H1 (cell line): ENCODE data around the gene SFMBT2. TPM values are rescaled to one million over a fixed set of nuclear protein-coding genes. Genes with fewer than 3 reads are reported as not detected.

ENCODE experiments used
- CTCF ChIA-PET: fragments of 300-600 bp; sonication (Branson Sonifier 250); formaldehyde crosslinking; loops from one replicate; lab custom pipeline; 2021; ENCODE audit not compliant: partially characterized antibody; lab: Charles Lee
- POLR2A ChIA-PET: fragments of 300-600 bp; sonication (Branson Sonifier 250); formaldehyde crosslinking; loops from one replicate; lab custom pipeline; 2021; ENCODE audit warnings: inconsistent platforms; ENCODE audit not compliant: partially characterized antibody; lab: Charles Lee
- DNase-seq, 2 experiments: peaks; one replicate each; pipeline versions ENCODE4 v3.0.0 to v3.0.0-alpha.2; 2010 to 2022; ENCODE audit warnings: low spot score in 2 of 2, low read depth in 1 of 2, mixed read lengths in 1 of 2
- FAIRE-seq: peaks from 2 replicates; lab custom pipeline; 2011; peaks lifted over from hg19 to GRCh38; lab: Jason Lieb, UNC
- H2AFZ ChIP-seq: 2 replicates; pipeline ENCODE4 v1.8.1; 2012; ENCODE audit warnings: low read length, inconsistent platforms
- H2AK5ac ChIP-seq: 2 replicates; pipeline ENCODE4 v1.6.1; 2013; ENCODE audit warnings: low read depth, low read length
- H2BK120ac ChIP-seq: replicated peaks from 2 replicates; pipeline ENCODE3; 2013; ENCODE audit warnings: low read depth, low read length, inconsistent platforms
- H2BK12ac ChIP-seq: 2 replicates; pipeline ENCODE4 v1.6.1; 2013; ENCODE audit warnings: low read depth, low read length
- H2BK15ac ChIP-seq: 2 replicates; pipeline ENCODE4 v1.6.1; 2013; ENCODE audit warnings: low read length
- H2BK20ac ChIP-seq: 2 replicates; pipeline ENCODE4 v1.6.1; 2013; ENCODE audit warnings: low read length
- H2BK5ac ChIP-seq: 2 replicates; pipeline ENCODE4 v1.6.1; 2013; ENCODE audit warnings: low read depth, low read length
- H3K14ac ChIP-seq: 2 replicates; pipeline ENCODE4 v1.6.1; 2013; ENCODE audit warnings: inconsistent platforms; ENCODE audit not compliant: insufficient read length
- H3K18ac ChIP-seq: 2 replicates; pipeline ENCODE4 v1.6.1; 2013; ENCODE audit warnings: low read length; ENCODE audit errors: extremely low read depth
- H3K23ac ChIP-seq: 2 replicates; pipeline ENCODE4 v1.6.1; 2013; ENCODE audit warnings: inconsistent platforms; ENCODE audit not compliant: insufficient read length
- H3K23me2 ChIP-seq: 2 replicates; pipeline ENCODE4 v1.6.1; 2013; ENCODE audit warnings: low read depth, low read length
- H3K27ac ChIP-seq: 2 replicates; pipeline ENCODE4 v1.6.1; 2011; ENCODE audit warnings: low read depth, low read length, inconsistent platforms
- H3K27me3 ChIP-seq, 4 experiments: replicated peaks in 1 of 4; 1 replicate in 1 of 4; 2 replicates in 3 of 4; pipeline versions ENCODE4 v1.6.1 to v1.8.1; 2011 to 2013; ENCODE audit warnings: low read length in 3 of 4, mild to moderate bottlenecking in 3 of 4, inconsistent platforms in 2 of 4, mixed read lengths in 2 of 4, moderate library complexity in 1 of 4; ENCODE audit not compliant: control insufficient read depth in 3 of 4, insufficient read depth in 3 of 4; ENCODE audit errors: extremely low read depth in 1 of 4
- H3K36me3 ChIP-seq, 4 experiments: 2 replicates each; pipeline versions ENCODE4 v1.6.1 to v1.8.1; 2011 to 2013; ENCODE audit warnings: mild to moderate bottlenecking in 4 of 4, low read length in 3 of 4, moderate library complexity in 2 of 4, control low read depth in 1 of 4, inconsistent platforms in 1 of 4; ENCODE audit not compliant: insufficient read depth in 4 of 4, control insufficient read depth in 2 of 4
- H3K4ac ChIP-seq: replicated peaks from 2 replicates; pipeline ENCODE3; 2013; ENCODE audit warnings: low read length, low read depth, mixed read lengths, inconsistent platforms; ENCODE audit not compliant: insufficient read length
- H3K4me1 ChIP-seq, 4 experiments: replicated peaks in 1 of 4; 1 replicate in 1 of 4; 2 replicates in 3 of 4; pipeline versions ENCODE4 v1.6.1 to v1.8.1; 2011 to 2013; ENCODE audit warnings: low read length in 3 of 4, inconsistent platforms in 2 of 4, mixed read lengths in 1 of 4; ENCODE audit not compliant: insufficient read depth in 4 of 4, control insufficient read depth in 3 of 4
- H3K4me2 ChIP-seq, 2 experiments: 2 replicates each; pipeline versions ENCODE4 v1.6.1 to v1.8.1; 2011 to 2013; ENCODE audit warnings: low read depth in 2 of 2, low read length in 2 of 2, control low read depth in 1 of 2, inconsistent platforms in 1 of 2, mild to moderate bottlenecking in 1 of 2; ENCODE audit not compliant: insufficient read depth in 1 of 2
- H3K4me3 ChIP-seq, 4 experiments: fragments of 200-600, 300-600 bp in 1 of 4; sonication (generic), shearing (Covaris generic), sonication (Bioruptor Twin) in 1 of 4; 2 replicates each; pipeline versions ENCODE4 v1.5.1 to v1.8.1; 2011 to 2016; ENCODE audit warnings: low read length in 4 of 4, low read depth in 3 of 4, control low read depth in 2 of 4, inconsistent platforms in 2 of 4, mild to moderate bottlenecking in 2 of 4, mixed read lengths in 1 of 4, moderate library complexity in 1 of 4; ENCODE audit not compliant: insufficient read depth in 2 of 4; ENCODE audit errors: extremely low read depth in 1 of 4
- H3K56ac ChIP-seq: replicated peaks from 2 replicates; pipeline ENCODE3; 2013; ENCODE audit warnings: low read depth, mild to moderate bottlenecking, mixed read lengths, low read length, inconsistent platforms; ENCODE audit not compliant: insufficient read length
- H3K79me1 ChIP-seq: 2 replicates; pipeline ENCODE4 v1.6.1; 2013; ENCODE audit warnings: low read depth, low read length, control low read depth
- H3K79me2 ChIP-seq, 2 experiments: 2 replicates each; pipeline versions ENCODE4 v1.6.1 to v1.8.1; 2012 to 2013; ENCODE audit warnings: low read length in 2 of 2, mild to moderate bottlenecking in 2 of 2, inconsistent platforms in 1 of 2; ENCODE audit not compliant: insufficient read depth in 2 of 2, control insufficient read depth in 1 of 2
- H3K9ac ChIP-seq, 4 experiments: replicated peaks in 1 of 4; 1 replicate in 1 of 4; 2 replicates in 3 of 4; pipeline versions ENCODE4 v1.6.1 to v1.8.1; 2011 to 2013; ENCODE audit warnings: low read depth in 3 of 4, low read length in 3 of 4, control low read depth in 2 of 4, mild to moderate bottlenecking in 2 of 4, moderate library complexity in 2 of 4, inconsistent platforms in 1 of 4; ENCODE audit errors: extremely low read depth in 1 of 4
- H3K9me3 ChIP-seq, 2 experiments: 2 replicates each; pipeline versions ENCODE4 v1.6.1 to v1.8.1; 2012 to 2013; ENCODE audit warnings: mild to moderate bottlenecking in 2 of 2, moderate library complexity in 2 of 2, control low read depth in 1 of 2, inconsistent platforms in 1 of 2, low read depth in 1 of 2, low read length in 1 of 2, mixed read lengths in 1 of 2; ENCODE audit not compliant: insufficient read depth in 2 of 2
- H4K20me1 ChIP-seq, 2 experiments: replicated peaks in 1 of 2; 2 replicates each; pipeline versions ENCODE3 to v1.8.1; 2011 to 2013; ENCODE audit warnings: inconsistent platforms in 2 of 2, low read length in 2 of 2, mild to moderate bottlenecking in 1 of 2; ENCODE audit not compliant: insufficient read depth in 2 of 2, control insufficient read depth in 1 of 2
- H4K5ac ChIP-seq: 2 replicates; pipeline ENCODE4 v1.6.1; 2013; ENCODE audit warnings: low read length, low read depth, mixed read lengths, inconsistent platforms; ENCODE audit not compliant: insufficient read length
- H4K8ac ChIP-seq: 2 replicates; pipeline ENCODE4 v1.8.0; 2013; ENCODE audit warnings: mild to moderate bottlenecking, moderate library complexity, low read length, inconsistent platforms; ENCODE audit not compliant: insufficient read depth; ENCODE audit errors: extremely low read depth
- H4K91ac ChIP-seq: replicated peaks from 2 replicates; pipeline ENCODE3; 2013; ENCODE audit warnings: low read length, mixed read lengths, inconsistent platforms; ENCODE audit not compliant: insufficient read length
- EP300 ChIP-seq, 2 experiments: IDR thresholded peaks; 1 replicate in 1 of 2; 2 replicates in 1 of 2; pipeline ENCODE4 v1.6.1; 2011 to 2012; ENCODE audit warnings: low read depth in 2 of 2, low read length in 2 of 2, mild to moderate bottlenecking in 2 of 2, borderline replicate concordance in 1 of 2, inconsistent platforms in 1 of 2, moderate library complexity in 1 of 2
- EZH2 ChIP-seq: fragments of 200-600 bp; sonication (generic); IDR thresholded peaks from 2 replicates; pipeline ENCODE4 v1.7.1; 2012; ENCODE audit warnings: low read depth, mild to moderate bottlenecking, moderate library complexity, low read length, inconsistent platforms; ENCODE audit not compliant: severe bottlenecking
- POLR2AphosphoS5 ChIP-seq: IDR thresholded peaks from 2 replicates; pipeline ENCODE4 v1.6.1; 2011; ENCODE audit warnings: low read depth, low read length
- POU5F1 ChIP-seq: IDR thresholded peaks from 2 replicates; pipeline ENCODE4 v1.6.1; 2011; ENCODE audit warnings: low read depth, mild to moderate bottlenecking, low read length, moderate library complexity
- SIRT6 ChIP-seq: IDR thresholded peaks from one replicate; pipeline ENCODE4 v1.7.1; 2012; ENCODE audit warnings: low read length, inconsistent platforms
- SP4 ChIP-seq: IDR thresholded peaks from 2 replicates; pipeline ENCODE4 v1.6.1; 2012; ENCODE audit warnings: low read length, inconsistent platforms
- TAF1 ChIP-seq: IDR thresholded peaks from 2 replicates; pipeline ENCODE4 v1.6.1; 2011; ENCODE audit warnings: mild to moderate bottlenecking, low read depth, low read length
- TBP ChIP-seq: IDR thresholded peaks from 2 replicates; pipeline ENCODE4 v1.6.1; 2011; ENCODE audit warnings: low read depth, low read length, improper control_type of control experiment
- YY1 ChIP-seq: IDR thresholded peaks from 2 replicates; pipeline ENCODE4 v1.6.1; 2011; ENCODE audit warnings: low read depth, mild to moderate bottlenecking, low read length
- WGBS, 2 experiments: shearing (Covaris generic) in 1 of 2; methylation state at CpG; one replicate each; pipeline versions ENCODE4 v1.1.6 to v1.1.7; 2013 to 2015; ENCODE audit warnings: low lambda C conversion rate in 2 of 2, mixed read lengths in 2 of 2, inconsistent platforms in 1 of 2, low coverage in 1 of 2, missing lambda C conversion rate in 1 of 2; ENCODE audit not compliant: insufficient replicate concordance in 2 of 2, insufficient coverage in 1 of 2, insufficient read length in 1 of 2; ENCODE audit errors: extremely low coverage in 1 of 2, missing lambda C conversion rate in 1 of 2; 5-methylcytosine and 5-hydroxymethylcytosine counted together
- polyA plus RNA-seq, 7 experiments: library from polyadenylated mRNA; depleted of rRNA in 3 of 7; stranded (reverse) in 5 of 7; unstranded in 2 of 7; fragments of >200 nt in 5 of 7; fragments of 200-250 nt in 2 of 7; gene quantifications; 1 replicate in 5 of 7; 2 replicates in 1 of 7; 4 replicates in 1 of 7; pipeline versions ENCODE4 v1.2.1 to v1.2.3, GENCODE V29; 2011 to 2013; ENCODE audit warnings: missing spikeins in 2 of 7, mixed read lengths in 2 of 7
- total RNA-seq: library from RNA; stranded (reverse); fragmentation: NEBNext Ultra II Directional; extraction: Animal tissue kit (Norgen Biotek cat#: 25700); gene quantifications from 2 replicates; pipeline ENCODE4 v1.2.1, GENCODE V29; 2021

Gene SFMBT2
- total and polyA plus RNA-seq, 2 of the 8 experiments (the other 6 are each of a cell fraction or from before 2014, with no cell fraction given), result 2.9 to 11.0 TPM

GRCh38 chr10:7338469-7338868 lies 72.4 kb downstream of the SFMBT2 start:
- Histone ChIP-seq H3K18ac (no peak overlapping the region), H3K27ac (no peak overlapping the region), H3K27me3 (no peaks in the 10 kb centered on the region), H2BK20ac (no peak overlapping the region), H2AK5ac (no peak overlapping the region), H3K14ac (no peak overlapping the region), H4K5ac (no peak overlapping the region), H4K8ac (no peak overlapping the region), H3K23me2 (no peaks in the 10 kb centered on the region), H2BK5ac (no peak overlapping the region), H4K91ac (no peak overlapping the region), H3K23ac (no peak overlapping the region), H3K9me3 (no peaks in the 10 kb centered on the region), H3K9ac (no peak overlapping the region), H3K79me1 (no peaks in the 10 kb centered on the region; the same call in 1 of the 2 replicates), H3K56ac (no peak overlapping the region), H3K4me3 (no peak overlapping the region), H4K20me1 (peaks cover 0 to 2% of the 10 kb centered on the region in 2 experiments), H2BK15ac (no peak overlapping the region), H3K79me2 (peaks cover 0 to 3% of the 10 kb centered on the region in 2 experiments; a peak in 2 of 4 replicates), H2AFZ (no peak overlapping the region), H3K4ac (no peak overlapping the region), H2BK12ac (no peak overlapping the region), H3K36me3 (peaks cover 0 to 1% (median 0%) of the 10 kb centered on the region in 4 experiments; a peak in 1 of 8 replicates), H3K4me1 (peaks cover 5 to 13% (median 7%) of the 10 kb centered on the region in 4 experiments; a peak in 5 of 7 replicates), H2BK120ac (no peak overlapping the region), H3K4me2 (no peak overlapping the region)
- POLR2A ChIA-PET, result no interaction called here
- FAIRE-seq, result no peak
- WGBS, 2 experiments, result 95% methylated on average over 7 of the region's 7 CpGs; no CpG with 5 or more reads in 1 of the 2 experiments
- no peak for DNase-seq
- no peak for TF ChIP-seq YY1
- no peak for TF ChIP-seq POLR2AphosphoS5
- no peak for TF ChIP-seq EZH2
- TF ChIP-seq TAF1, result no peak
- no peak for TF ChIP-seq SP4
- TF ChIP-seq EP300 (IDR thresholded peaks at IDR 0.05; ENCODE audit: borderline replicate concordance in 1 of 2, low read depth in 2 of 2, low read length in 2 of 2), result no peak
- no peak for TF ChIP-seq TBP
- no peak for TF ChIP-seq POU5F1
- no peak for TF ChIP-seq SIRT6
- CTCF ChIA-PET, result no interaction called here
